ENCODE measurements around the gene RRP1. TPM values are rescaled to one million over a fixed set of nuclear protein-coding genes. Genes with fewer than 3 reads are reported as not detected.

RRP1 gene
- total RNA-seq, 1 experiment from 2014 or later: 76.7 TPM

DNA sequence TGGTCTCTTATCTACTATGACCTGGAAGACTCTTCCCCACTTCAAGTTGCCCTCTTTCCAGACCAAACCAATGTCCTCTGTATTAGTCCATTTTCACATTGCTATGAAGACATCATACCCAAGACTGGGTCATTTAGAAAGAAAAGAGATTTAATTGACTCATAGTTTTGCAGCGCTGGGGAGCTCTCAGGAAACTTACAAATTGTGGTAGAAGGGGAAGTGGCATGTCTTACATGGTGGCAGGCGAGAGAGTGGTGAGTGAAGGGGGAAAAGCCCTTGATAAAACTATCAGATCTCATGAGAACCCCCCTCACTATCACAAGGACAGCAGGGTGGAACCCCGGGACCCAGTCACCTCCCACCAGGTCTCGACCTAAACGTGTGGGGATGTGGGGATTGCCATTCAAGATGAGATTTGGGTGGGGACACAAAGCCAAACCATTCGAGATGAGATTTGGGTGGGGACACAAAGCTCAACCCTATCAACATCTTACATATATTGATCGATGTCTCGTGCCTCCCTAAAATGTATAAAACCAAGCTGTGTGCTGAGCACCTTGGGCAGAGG is 61.4 kb downstream of the RRP1 start:
- Histone ChIP-seq H2AK5ac (ENCODE audit: insufficient read length, low read length) (no peak overlapping the region), H4K91ac (ENCODE audit: insufficient read length, low read depth, low read length) (no peak overlapping the region), H2BK15ac (ENCODE audit: low read depth, low read length) (no peak overlapping the region), H2BK120ac (ENCODE audit: low read depth, low read length, poor library complexity, severe bottlenecking) (no peak overlapping the region), H3K56ac (ENCODE audit: insufficient read length, low read depth, low read length) (no peak overlapping the region), H3K23me2 (ENCODE audit: insufficient read length, low read depth, low read length, poor library complexity, severe bottlenecking) (no peaks in the 10 kb centered on the region), H3K27me3 (ENCODE audit: insufficient read depth, low read length) (no peaks in the 10 kb centered on the region), H3T11ph (ENCODE audit: low read length) (no peak overlapping the region), H3K18ac (ENCODE audit: insufficient read length, low read depth, low read length) (no peak overlapping the region), H3K14ac (ENCODE audit: insufficient read depth, low read length) (no peak overlapping the region), H2BK20ac (ENCODE audit: low read depth, low read length, poor library complexity, severe bottlenecking) (no peak overlapping the region), H3K4me2 (ENCODE audit: insufficient read depth, insufficient read length, low read length) (no peak overlapping the region), H3K79me2 (ENCODE audit: insufficient read depth, low read length) (no peaks in the 10 kb centered on the region), H3K27ac (ENCODE audit: insufficient read length, low read depth, low read length) (no peak overlapping the region), H4K20me1 (ENCODE audit: control insufficient read depth, insufficient read depth, insufficient read length) (no peaks in the 10 kb centered on the region), H4K5ac (ENCODE audit: insufficient read length, low read depth, low read length) (no peak overlapping the region), H3K79me1 (ENCODE audit: insufficient read depth, low read depth, low read length, poor library complexity, severe bottlenecking) (no peaks in the 10 kb centered on the region), H3K9ac (ENCODE audit: extremely low read depth, insufficient read length, low read length) (no peak overlapping the region), H3K23ac (ENCODE audit: insufficient read length, low read depth, low read length) (no peak overlapping the region), H2BK12ac (ENCODE audit: insufficient read length, low read depth, low read length) (no peak overlapping the region), H3K4me1 (ENCODE audit: insufficient read depth, low read length) (no peaks in the 10 kb centered on the region), H3K9me3 (ENCODE audit: control insufficient read depth, low read depth, low read length) (no peaks in the 10 kb centered on the region), H4K8ac (replicated peaks; ENCODE audit: insufficient read length, low read depth, low read length) (no peak overlapping the region), H3K4ac (ENCODE audit: low read depth, low read length) (no peak overlapping the region), H2AFZ (ENCODE audit: low read length) (no peak overlapping the region), H2BK5ac (ENCODE audit: insufficient read length, low read length) (no peak overlapping the region)
- no peak overlapping the region for H3K27ac Mint-ChIP-seq
- no peak overlapping the region for H3K4me3 Mint-ChIP-seq
- WGBS (ENCODE audit: extremely low coverage, insufficient read length, low lambda C conversion rate): no CpG with 5 or more reads among the region's 8 CpGs
- DNase-seq: no peak
- TF ChIP-seq, protein P1, sequence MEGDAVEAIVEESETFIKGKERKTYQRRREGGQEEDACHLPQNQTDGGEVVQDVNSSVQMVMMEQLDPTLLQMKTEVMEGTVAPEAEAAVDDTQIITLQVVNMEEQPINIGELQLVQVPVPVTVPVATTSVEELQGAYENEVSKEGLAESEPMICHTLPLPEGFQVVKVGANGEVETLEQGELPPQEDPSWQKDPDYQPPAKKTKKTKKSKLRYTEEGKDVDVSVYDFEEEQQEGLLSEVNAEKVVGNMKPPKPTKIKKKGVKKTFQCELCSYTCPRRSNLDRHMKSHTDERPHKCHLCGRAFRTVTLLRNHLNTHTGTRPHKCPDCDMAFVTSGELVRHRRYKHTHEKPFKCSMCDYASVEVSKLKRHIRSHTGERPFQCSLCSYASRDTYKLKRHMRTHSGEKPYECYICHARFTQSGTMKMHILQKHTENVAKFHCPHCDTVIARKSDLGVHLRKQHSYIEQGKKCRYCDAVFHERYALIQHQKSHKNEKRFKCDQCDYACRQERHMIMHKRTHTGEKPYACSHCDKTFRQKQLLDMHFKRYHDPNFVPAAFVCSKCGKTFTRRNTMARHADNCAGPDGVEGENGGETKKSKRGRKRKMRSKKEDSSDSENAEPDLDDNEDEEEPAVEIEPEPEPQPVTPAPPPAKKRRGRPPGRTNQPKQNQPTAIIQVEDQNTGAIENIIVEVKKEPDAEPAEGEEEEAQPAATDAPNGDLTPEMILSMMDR (conservative IDR thresholded peaks at IDR 0.05): no peak
- no peaks in the 10 kb centered on the region for H3K36me3 Mint-ChIP-seq (ENCODE audit: insufficient read depth in 1 of 3, low read depth in 3 of 3)
- peaks cover 0 to 4% of the 10 kb centered on the region in 2 experiments; a peak in 2 of 4 replicates for H3K4me1 Mint-ChIP-seq
- H3K9me3 Mint-ChIP-seq: no peaks in the 10 kb centered on the region; a peak in 1 of 5 replicates
- peaks cover 12% of the 10 kb centered on the region for H3K27me3 Mint-ChIP-seq (ENCODE audit: low read depth)

Data from H9 (cell line).